Measurements from ENCODE around the gene NAMPT.
"Not testable (repeated sequence)": the region's sequence is repeated elsewhere in the genome, so short reads cannot be mapped to it uniquely, and the experiment has no call there.

Gene NAMPT

GRCh38 chr7:106224797-106225196 is 60.0 kb downstream of the NAMPT start:
- no peak for DNase-seq

DNA sequence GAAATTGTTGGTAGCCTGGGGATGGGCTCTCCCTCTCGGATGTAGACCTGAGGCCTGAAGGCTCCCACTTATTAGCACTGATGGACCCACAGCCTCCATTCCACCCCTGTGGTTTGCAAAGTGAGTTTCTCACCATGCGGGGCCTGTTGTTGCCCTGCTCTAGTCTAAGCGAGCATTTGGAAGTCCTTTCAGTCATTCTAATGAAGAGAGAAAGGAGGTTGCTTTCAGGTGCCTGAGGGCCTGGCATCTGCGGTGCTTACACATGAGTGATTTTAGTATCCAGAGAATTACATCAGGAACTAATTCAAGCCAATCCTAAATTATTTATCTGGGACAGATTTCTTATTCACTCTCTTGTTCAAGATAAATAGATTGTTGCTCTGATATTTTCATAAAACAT is 61.6 kb downstream of the NAMPT start:
- no peak for DNase-seq

DNA sequence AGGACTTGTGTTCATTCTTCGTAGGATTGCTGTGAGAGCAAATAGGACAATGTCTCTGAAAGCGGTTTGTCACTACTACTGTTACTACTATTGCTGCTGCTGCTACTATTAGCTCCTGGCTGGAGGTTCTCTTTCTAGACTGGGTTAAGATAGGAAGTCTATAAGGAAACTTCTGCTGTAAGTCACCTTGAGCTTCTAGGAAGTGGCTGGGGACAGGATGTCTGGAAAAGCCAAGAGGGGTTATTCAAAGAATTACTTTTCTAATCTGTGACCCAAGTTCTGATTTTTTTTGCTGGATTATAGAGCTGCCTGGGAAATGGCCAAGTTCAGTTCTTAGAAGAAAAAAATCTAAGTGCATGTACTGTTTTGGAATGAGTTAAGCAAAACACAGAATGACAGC is 62.2 kb downstream of the NAMPT start:
- no peak for DNase-seq

DNA sequence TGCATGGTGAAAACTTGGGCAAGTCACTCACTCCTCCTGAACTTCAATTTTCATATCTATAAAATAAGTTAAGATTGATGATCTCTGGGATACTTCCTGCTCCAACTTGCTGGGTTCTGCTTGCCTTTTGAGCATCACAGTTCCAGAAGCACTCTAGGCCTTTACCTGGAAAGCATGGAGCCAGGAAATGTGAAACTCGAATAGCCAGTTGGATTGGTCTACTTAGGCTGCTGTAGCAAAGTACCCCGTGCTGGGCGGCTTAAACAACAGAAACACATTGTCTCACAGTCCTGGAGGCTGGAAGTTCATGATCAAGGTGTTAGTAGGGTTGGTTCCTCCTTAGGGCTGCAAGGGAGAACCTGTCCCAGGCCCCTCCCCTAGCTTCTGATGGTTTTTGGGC is 64.5 kb downstream of the NAMPT start:
- no peak for DNase-seq

GRCh38 chr7:106219170-106219569 is 65.6 kb downstream of the NAMPT start:
- no peak for DNase-seq

DNA sequence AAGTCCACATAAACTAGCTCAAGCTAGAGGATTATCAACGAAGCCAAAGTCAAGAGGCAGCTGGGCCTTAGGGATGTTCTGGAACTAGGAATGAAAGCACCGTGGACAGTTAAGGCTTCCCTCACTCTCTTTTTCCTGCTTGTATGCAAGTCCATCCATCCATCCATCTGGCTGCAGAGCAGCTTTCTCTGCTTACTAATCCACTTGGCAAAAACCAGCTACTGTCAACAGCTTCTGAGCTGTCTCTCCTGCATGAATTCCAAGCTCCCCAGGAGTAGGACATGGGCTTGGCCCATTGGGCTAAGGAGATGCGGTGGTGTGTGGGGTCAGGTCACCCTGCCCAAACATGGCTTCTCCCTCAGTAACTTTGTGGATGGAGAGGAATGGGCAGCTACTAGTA is 66.2 kb downstream of the NAMPT start:
- DNase-seq, result no peak

DNA sequence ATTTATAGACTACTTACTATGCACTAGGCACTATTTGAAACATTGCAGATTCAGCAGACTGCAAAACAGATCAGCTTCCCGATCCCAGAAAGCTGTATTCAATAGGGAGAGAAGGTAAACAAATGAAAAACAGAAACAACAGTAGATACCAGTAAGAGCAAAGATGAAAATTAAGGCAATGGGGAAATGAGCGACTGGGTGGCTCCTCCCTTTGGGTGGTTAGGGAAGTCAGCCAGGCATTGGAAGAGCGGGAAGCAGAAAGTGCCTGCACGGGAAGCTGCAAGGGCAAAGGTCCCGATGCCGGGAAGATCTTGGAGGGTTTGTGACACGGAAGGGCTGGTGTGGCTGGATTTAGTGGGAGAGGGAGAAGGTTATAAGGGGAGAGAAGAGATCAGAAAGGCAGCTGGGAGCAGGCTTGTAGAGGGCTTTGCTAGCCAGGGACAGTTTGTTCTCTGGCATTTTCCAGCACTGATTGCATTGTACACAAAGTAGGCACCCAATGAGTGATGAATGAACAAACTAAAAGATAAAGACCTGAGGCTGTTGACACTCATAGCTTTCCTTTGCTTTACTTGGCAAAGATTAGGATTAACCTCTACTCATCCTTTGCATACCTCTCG is 67.8 kb downstream of the NAMPT start:
- DNase-seq, result no peak

DNA sequence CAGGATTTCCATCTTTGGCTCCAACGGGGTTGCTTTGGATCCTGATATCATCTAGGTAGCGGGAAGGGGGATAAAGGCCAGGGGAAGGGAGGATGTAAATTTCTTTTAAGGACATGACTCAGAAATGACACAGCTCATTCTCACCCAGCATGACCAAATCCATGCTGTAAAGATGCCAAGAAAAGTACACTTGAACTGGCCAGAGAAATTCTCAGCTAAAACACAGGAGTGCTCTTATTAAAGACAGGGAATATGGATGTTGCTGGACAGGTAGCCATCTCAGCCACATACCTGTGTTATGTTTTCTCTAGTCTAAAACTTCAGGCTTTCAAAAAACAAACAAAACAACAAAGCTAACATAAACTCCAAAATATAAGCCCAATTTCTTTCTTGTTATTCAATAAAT is 68.3 kb downstream of the NAMPT start:
- DNase-seq, result no peak

- DNase-seq, result no peak
These were observed 68.8 kb downstream of the NAMPT start for GRCh38 chr7:106215868-106216516.

DNA sequence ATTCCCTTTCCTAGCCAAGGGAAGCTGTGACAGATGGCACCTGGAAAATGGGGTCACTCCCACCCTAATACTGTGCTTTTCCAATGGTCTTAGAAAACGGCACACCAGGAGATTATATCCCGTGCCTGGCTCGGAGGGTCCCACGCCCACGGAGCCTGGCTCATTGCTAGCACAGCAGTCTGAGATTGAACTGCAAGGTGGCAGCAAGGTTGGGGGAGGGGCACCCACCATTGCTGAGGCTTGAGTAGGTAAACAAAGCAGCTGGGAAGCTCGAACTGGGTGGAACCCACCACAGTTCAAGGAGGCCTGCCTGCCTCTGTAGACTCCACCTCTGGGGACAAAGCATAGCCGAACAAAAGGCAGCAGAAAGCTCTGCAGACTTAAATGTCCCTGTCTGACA is 75.8 kb downstream of the NAMPT start:
- DNase-seq, result not testable (repeated sequence)

DNA sequence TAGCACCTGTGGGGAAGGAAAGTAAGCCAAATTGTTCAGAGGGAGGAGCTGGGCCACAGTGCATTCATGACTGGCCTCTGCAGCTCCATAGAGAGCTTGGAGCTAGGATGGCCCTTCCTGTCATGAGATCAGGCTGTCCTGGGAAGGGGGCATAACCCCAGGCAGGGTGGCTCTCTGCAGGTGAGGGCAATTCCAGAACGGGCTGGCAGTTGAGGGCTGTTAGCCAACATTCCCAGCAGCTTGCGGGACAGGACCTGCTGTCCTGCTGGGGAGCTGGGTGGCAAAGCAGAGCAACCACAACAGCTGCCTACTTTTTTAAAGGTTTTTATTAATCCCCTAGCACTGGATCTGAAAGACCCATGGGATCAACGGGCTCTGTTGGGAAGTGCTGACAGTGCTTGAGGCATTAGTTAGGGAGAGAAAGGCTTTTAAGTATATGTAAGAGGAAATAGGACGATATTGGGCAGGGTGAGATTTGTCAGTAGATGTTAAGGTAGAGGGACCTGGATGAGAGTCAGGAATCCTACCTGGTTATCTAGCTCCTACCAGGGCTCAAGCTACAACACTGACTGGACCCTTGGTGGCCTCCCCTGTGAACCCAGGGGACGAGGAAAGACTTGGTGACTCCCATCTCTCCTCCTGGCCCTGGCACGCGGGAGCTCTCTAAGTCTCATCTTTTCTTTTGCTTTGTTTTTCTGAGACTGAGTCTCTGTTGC is 77.8 kb downstream of the NAMPT start:
- DNase-seq, result no peak

- no peak for DNase-seq
These were observed 79.1 kb downstream of the NAMPT start for GRCh38 chr7:106205621-106206222.

DNA sequence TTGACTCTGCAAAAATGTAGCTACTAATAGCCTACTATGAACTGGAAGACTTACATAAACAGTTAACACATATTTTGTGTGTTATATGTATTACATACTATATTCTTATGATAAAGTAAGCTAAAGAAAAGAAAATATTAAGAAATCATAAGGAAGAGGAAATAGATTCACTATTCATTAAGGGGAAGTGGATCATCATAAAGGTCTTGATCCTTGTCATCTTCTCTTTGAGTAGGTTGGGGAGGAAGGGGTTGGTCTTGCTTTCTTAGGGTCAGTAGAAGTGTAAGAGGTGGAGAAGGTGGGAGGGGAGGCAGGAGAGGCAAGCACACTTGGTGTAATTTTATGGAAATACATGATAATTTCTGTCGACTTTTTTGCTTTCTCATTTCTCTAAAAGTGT is 81.3 kb downstream of the NAMPT start:
- no peak for DNase-seq

DNA sequence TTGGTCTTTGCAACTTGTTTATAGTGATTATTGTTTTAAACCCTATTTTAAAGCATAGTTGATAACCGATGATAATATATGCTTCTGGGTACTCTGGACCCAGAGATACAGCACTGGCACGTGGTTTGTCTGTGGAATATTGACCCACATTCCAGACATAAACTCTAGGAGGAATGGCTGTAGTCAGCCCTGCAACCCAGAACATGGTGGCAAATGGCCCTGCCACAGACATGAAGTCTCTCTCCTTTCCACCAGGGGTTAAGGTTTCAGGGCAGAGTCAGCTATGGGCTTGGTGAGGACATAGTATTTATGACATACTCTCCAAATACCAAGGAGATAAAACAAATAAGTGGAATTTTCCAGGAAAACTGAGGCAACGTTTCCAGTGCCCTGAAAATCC is 83.6 kb downstream of the NAMPT start:
- no peak for DNase-seq

GRCh38 chr7:106199813-106200364 is 84.9 kb downstream of the NAMPT start:
- no peak for DNase-seq

DNA sequence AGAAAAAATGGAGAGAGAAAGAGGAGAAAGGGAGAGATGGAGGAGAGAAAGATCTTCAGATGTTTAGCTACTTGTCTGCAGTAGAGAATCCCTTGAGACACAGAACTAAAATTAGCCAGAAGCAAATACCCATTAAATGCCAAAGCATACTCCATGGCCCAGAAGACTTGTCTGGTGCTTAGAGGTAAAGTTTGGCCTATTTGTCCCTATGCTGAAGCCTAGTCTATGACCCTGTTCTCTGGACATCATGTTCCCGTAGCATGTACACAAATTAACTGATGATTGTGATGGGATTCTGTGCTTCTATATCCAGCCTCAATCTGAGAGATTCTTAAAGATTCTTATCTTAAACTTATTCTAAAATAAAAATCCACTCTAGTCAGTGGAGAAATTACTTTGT is 85.8 kb downstream of the NAMPT start:
- DNase-seq, result no peak
